A673 (cell line): ENCODE measurements around the gene CDC42BPA.

Source experiments
- CTCF ChIP-seq: fragments of 300-800, 200-600 bp; sonication (generic); conservative IDR thresholded peaks from 2 replicates; pipeline ENCODE4 v1.5.1; 2017; ENCODE audit warnings: low read depth, mild to moderate bottlenecking, antibody characterized with exemption, low read length, moderate library complexity, mixed read lengths
- EZH2 ChIP-seq: fragments of 200-600 bp; sonication (generic); IDR thresholded peaks from 2 replicates; pipeline ENCODE4 v1.6.1; 2017; ENCODE audit warnings: borderline replicate concordance, low read depth, mild to moderate bottlenecking, mixed read lengths, antibody characterized with exemption, low read length; ENCODE audit not compliant: poor library complexity, severe bottlenecking

GRCh38 chr1:226951286-226952117 lies 366.8 kb downstream of the CDC42BPA start:
- TF ChIP-seq CTCF (no peak), EZH2 (no peak)
